HCT116 (cell line): ENCODE results near the gene ADCY6. TPM values are rescaled to one million over a fixed set of nuclear protein-coding genes. Genes with fewer than 3 reads are reported as not detected.

Source experiments
- ATAC-seq: fragments of 200-7000 bp; cut with Tn5 transposase; 2 replicates; pipeline ENCODE4 v1.9.1; 2020; ENCODE audit warnings: mild to moderate bottlenecking, moderate library complexity
- BruUV-seq: library from RNA; stranded (reverse); fragments of 400-500 nt; replicated peaks from 2 replicates; lab custom pipeline; 2021; lab: Mats Ljungman, UMichigan
- CTCF ChIA-PET: fragments of 300-600 bp; sonication (Branson Sonifier 250); formaldehyde crosslinking; loops from one replicate; lab custom pipeline; 2021; ENCODE audit warnings: antibody characterized with exemption; lab: Charles Lee
- POLR2A ChIA-PET: fragments of 300-600, 350-600 bp; sonication (Branson Sonifier 250); formaldehyde crosslinking; loops from one replicate; lab custom pipeline; 2021; ENCODE audit warnings: antibody characterized with exemption; lab: Charles Lee
- RAD21 ChIA-PET, 2 experiments: fragments of 300-600 bp; sonication (Branson Sonifier 250); formaldehyde crosslinking; loops; one replicate each; lab custom pipeline; 2023; ENCODE audit warnings: low total read pairs in 2 of 2; ENCODE audit not compliant: uncharacterized antibody in 2 of 2, unreplicated experiment in 2 of 2, low non-redundant PET in 1 of 2; lab: Charles Lee
- DNase-seq: peaks from one replicate; pipeline ENCODE4 v3.0.0-alpha.2; 2010; ENCODE audit warnings: low read depth, low spot score
- H2AFZ ChIP-seq: fragments of 200-600 bp; shearing (Covaris generic), sonication (generic); 2 replicates; pipeline ENCODE4 v1.6.1; 2017; ENCODE audit warnings: low read depth, mixed run types, mixed read lengths, antibody characterized with exemption, low read length; ENCODE audit not compliant: poor library complexity, severe bottlenecking
- H3K27ac ChIP-seq: 2 replicates; pipeline ENCODE4 v1.5.1; 2012; ENCODE audit warnings: low read depth, low read length
- H3K27me3 ChIP-seq: fragments of 200-600 bp; sonication (generic); 2 replicates; pipeline ENCODE4 v1.6.1; 2016; ENCODE audit warnings: mixed run types, low read length, mixed read lengths; ENCODE audit not compliant: insufficient read depth
- H3K36me3 ChIP-seq, 2 experiments: fragments of 200-500 bp in 1 of 2; fragments of 200-600 bp in 1 of 2; sonication (Bioruptor generic) in 1 of 2; sonication (generic) in 1 of 2; 2 replicates each; pipeline versions ENCODE4 v1.5.1 to v1.6.1; 2014 to 2016; ENCODE audit warnings: low read length in 2 of 2, inconsistent platforms in 1 of 2, mixed read lengths in 1 of 2, mixed run types in 1 of 2; ENCODE audit not compliant: insufficient read depth in 2 of 2, control insufficient read depth in 1 of 2
- H3K4me1 ChIP-seq, 2 experiments: fragments of 200-600 bp in 1 of 2; sonication (generic) in 1 of 2; 2 replicates each; pipeline versions ENCODE4 v1.5.1 to v1.6.1; 2012 to 2017; ENCODE audit warnings: low read length in 2 of 2, inconsistent platforms in 1 of 2, mild to moderate bottlenecking in 1 of 2, mixed read lengths in 1 of 2, mixed run types in 1 of 2, moderate library complexity in 1 of 2; ENCODE audit not compliant: insufficient read depth in 2 of 2, control insufficient read depth in 1 of 2
- H3K4me2 ChIP-seq: fragments of 200-600 bp; sonication (generic); 2 replicates; pipeline ENCODE4 v1.6.1; 2017; ENCODE audit warnings: mixed run types, low read length, mixed read lengths
- H3K4me3 ChIP-seq, 2 experiments: fragments of 200-600 bp in 1 of 2; sonication (generic) in 1 of 2; replicated peaks in 1 of 2; 2 replicates each; pipeline ENCODE4 v1.5.1; 2011 to 2016; ENCODE audit warnings: low read length in 2 of 2, control low read depth in 1 of 2, low read depth in 1 of 2, mild to moderate bottlenecking in 1 of 2, mixed read lengths in 1 of 2, mixed run types in 1 of 2
- H3K79me2 ChIP-seq: fragments of 200-600 bp; sonication (generic); 2 replicates; pipeline ENCODE4 v1.6.1; 2017; ENCODE audit warnings: mild to moderate bottlenecking, mixed run types, low read length, moderate library complexity, mixed read lengths; ENCODE audit not compliant: insufficient read depth
- H3K9ac ChIP-seq: fragments of 200-600 bp; sonication (generic); 2 replicates; pipeline ENCODE4 v1.6.1; 2016; ENCODE audit warnings: low read length, mixed read lengths
- H3K9me2 ChIP-seq: fragments of 200-600 bp; sonication (generic), shearing (Covaris generic); 2 replicates; pipeline ENCODE4 v1.6.1; 2017; ENCODE audit warnings: mixed run types, mild to moderate bottlenecking, moderate library complexity; ENCODE audit not compliant: insufficient read depth
- H3K9me3 ChIP-seq, 2 experiments: fragments of 200-500 bp in 1 of 2; fragments of 200-600 bp in 1 of 2; sonication (Bioruptor generic) in 1 of 2; sonication (generic) in 1 of 2; 2 replicates each; pipeline ENCODE4 v1.6.1; 2014 to 2017; ENCODE audit warnings: low read length in 2 of 2, mixed read lengths in 2 of 2, inconsistent platforms in 1 of 2, low read depth in 1 of 2, mild to moderate bottlenecking in 1 of 2, mixed run types in 1 of 2, moderate library complexity in 1 of 2; ENCODE audit not compliant: control insufficient read depth in 1 of 2, insufficient read depth in 1 of 2
- H4K20me1 ChIP-seq: fragments of 200-600 bp; sonication (generic), shearing (Covaris generic); 2 replicates; pipeline ENCODE4 v1.6.1; 2017; ENCODE audit warnings: mixed run types, mild to moderate bottlenecking, moderate library complexity; ENCODE audit not compliant: insufficient read depth
- CBX3 ChIP-seq: IDR thresholded peaks from 2 replicates; pipeline ENCODE4 v1.6.1; 2012; ENCODE audit warnings: low read depth
- CEBPB ChIP-seq: IDR thresholded peaks from 2 replicates; pipeline ENCODE4 v1.6.1; 2012; ENCODE audit warnings: low read depth
- EGR1 ChIP-seq: IDR thresholded peaks from 2 replicates; pipeline ENCODE4 v1.6.1; 2012; ENCODE audit warnings: low read depth
- EZH2 ChIP-seq: fragments of 200-600 bp; sonication (generic); IDR thresholded peaks from 2 replicates; pipeline ENCODE4 v1.6.1; 2017; ENCODE audit warnings: antibody characterized with exemption, mixed run types
- EZH2phosphoT487 ChIP-seq: fragments of 200-600 bp; IDR thresholded peaks from 2 replicates; pipeline ENCODE4 v1.6.1; 2018; ENCODE audit warnings: antibody characterized with exemption, borderline replicate concordance
- FOSL1 ChIP-seq: IDR thresholded peaks from 2 replicates; pipeline ENCODE4 v1.6.1; 2012; ENCODE audit warnings: low read depth
- JUND ChIP-seq: IDR thresholded peaks from 2 replicates; pipeline ENCODE4 v1.6.1; 2012
- POLR2A ChIP-seq: IDR thresholded peaks from 2 replicates; pipeline ENCODE4 v1.7.0; 2011; ENCODE audit warnings: borderline replicate concordance; ENCODE audit not compliant: insufficient read depth, insufficient read length; ENCODE audit errors: extremely low read depth
- POLR2AphosphoS5 ChIP-seq: IDR thresholded peaks from 2 replicates; pipeline ENCODE4 v1.6.1; 2011; ENCODE audit warnings: mild to moderate bottlenecking, low read depth, low read length, moderate library complexity
- REST ChIP-seq: IDR thresholded peaks from 2 replicates; pipeline ENCODE4 v1.6.1; 2012; ENCODE audit warnings: low read depth
- SP1 ChIP-seq: IDR thresholded peaks from 2 replicates; pipeline ENCODE4 v1.6.1; 2012; ENCODE audit warnings: low read depth
- SRF ChIP-seq: IDR thresholded peaks from 2 replicates; pipeline ENCODE4 v1.6.1; 2012; ENCODE audit warnings: low read depth
- TCF7L2 ChIP-seq: IDR thresholded peaks from 2 replicates; pipeline ENCODE4 v1.7.0; 2011; ENCODE audit warnings: borderline replicate concordance, inconsistent platforms; ENCODE audit not compliant: insufficient read depth, insufficient read length; ENCODE audit errors: extremely low read depth
- YY1 ChIP-seq: IDR thresholded peaks from 2 replicates; pipeline ENCODE4 v1.6.1; 2011; ENCODE audit warnings: low read length, low read depth, moderate library complexity, mild to moderate bottlenecking; ENCODE audit not compliant: insufficient replicate concordance; ENCODE audit errors: extremely low read depth
- ZBTB33 ChIP-seq: IDR thresholded peaks from 2 replicates; pipeline ENCODE4 v1.6.1; 2011; ENCODE audit warnings: mild to moderate bottlenecking, low read length, moderate library complexity; ENCODE audit not compliant: insufficient replicate concordance; ENCODE audit errors: extremely low read depth
- ZFX ChIP-seq: fragments of 450-650 bp; IDR thresholded peaks from 2 replicates; pipeline ENCODE4 v1.6.1; 2017
- ZNF274 ChIP-seq: fragments of 200-500 bp; sonication (Bioruptor generic); IDR thresholded peaks from 2 replicates; pipeline ENCODE4 v1.6.1; 2014; ENCODE audit warnings: mild to moderate bottlenecking, low read depth, low read length, inconsistent platforms
- intact Hi-C: fragments of 100-400 bp; cut with micrococcal nuclease; formaldehyde crosslinking; loops from 2 replicates; pipeline ENCODE4 v1.10.0; 2022
- total RNA-seq: library from RNA; stranded (reverse); gene quantifications from one replicate; pipeline ENCODE4 v1.2.1, GENCODE V29; 2021; ENCODE audit not compliant: unreplicated experiment

Gene ADCY6
- total RNA-seq, 1 experiment from 2014 or later: 24.9 TPM

GRCh38 chr12:48771588-48772112 lies 17.2 kb downstream of the ADCY6 start:
- Histone ChIP-seq H4K20me1 (no peaks in the 10 kb centered on the region), H3K4me2 (no peak overlapping the region), H3K27me3 (no peaks in the 10 kb centered on the region), H3K9ac (no peak overlapping the region), H3K36me3 (peaks cover 18 to 27% of the 10 kb centered on the region in 2 experiments; a peak in 3 of 4 replicates), H3K27ac (no peak overlapping the region), H3K4me1 (no peaks in the 10 kb centered on the region), H3K9me3 (no peaks in the 10 kb centered on the region), H3K4me3 (no peak overlapping the region), H3K79me2 (no peaks in the 10 kb centered on the region), H2AFZ (no peak overlapping the region), H3K9me2 (no peaks in the 10 kb centered on the region)
- RAD21 ChIA-PET: no interaction called here
- ATAC-seq: no peak
- TF ChIP-seq FOSL1 (no peak), POLR2AphosphoS5 (no peak), SP1 (no peak), CEBPB (no peak), ZNF274 (no peak), YY1 (no peak), CBX3 (no peak), ZBTB33 (no peak), ZFX (no peak), EZH2 (no peak), SRF (no peak), EGR1 (no peak), JUND (no peak), EZH2phosphoT487 (no peak), TCF7L2 (no peak), REST (no peak), POLR2A (no peak)
- CTCF ChIA-PET: no interaction called here
- intact Hi-C loops: no loop called here
- BruUV-seq: no TSS peak
- DNase-seq: no peak
- POLR2A ChIA-PET: no interaction called here
